ENCODE results near the gene TMEM222.

TMEM222 gene

GRCh38 chr1:27349784-27350662, 28.1 kb downstream of the TMEM222 start:
- Histone ChIP-seq H3K4me1 (ENCODE audit: control insufficient read depth in 1 of 2, insufficient read depth in 2 of 2, low read length in 2 of 2) (peaks cover 18 to 25% of the 10 kb centered on the region in 2 donors), H3K36me3 (ENCODE audit: control insufficient read depth in 1 of 2, insufficient read depth in 2 of 2, low read length in 2 of 2) (peaks cover 0 to 2% of the 10 kb centered on the region in 2 donors), H3K4me3 (ENCODE audit: low read depth in 1 of 2, low read length in 2 of 2) (peak overlapping the region; percentile 54 to 60), H3K9me3 (ENCODE audit: control insufficient read depth in 1 of 2, low read length in 2 of 2) (no peaks in the 10 kb centered on the region), H3K27ac (ENCODE audit: low read depth, low read length) (no peak overlapping the region), H3K27me3 (ENCODE audit: control insufficient read depth in 1 of 2, insufficient read depth in 2 of 2, low read length in 2 of 2) (peaks cover 0 to 4% of the 10 kb centered on the region in 2 donors), H3K9ac (ENCODE audit: low read depth in 1 of 2, low read length in 2 of 2) (no peak overlapping the region)

DNA sequence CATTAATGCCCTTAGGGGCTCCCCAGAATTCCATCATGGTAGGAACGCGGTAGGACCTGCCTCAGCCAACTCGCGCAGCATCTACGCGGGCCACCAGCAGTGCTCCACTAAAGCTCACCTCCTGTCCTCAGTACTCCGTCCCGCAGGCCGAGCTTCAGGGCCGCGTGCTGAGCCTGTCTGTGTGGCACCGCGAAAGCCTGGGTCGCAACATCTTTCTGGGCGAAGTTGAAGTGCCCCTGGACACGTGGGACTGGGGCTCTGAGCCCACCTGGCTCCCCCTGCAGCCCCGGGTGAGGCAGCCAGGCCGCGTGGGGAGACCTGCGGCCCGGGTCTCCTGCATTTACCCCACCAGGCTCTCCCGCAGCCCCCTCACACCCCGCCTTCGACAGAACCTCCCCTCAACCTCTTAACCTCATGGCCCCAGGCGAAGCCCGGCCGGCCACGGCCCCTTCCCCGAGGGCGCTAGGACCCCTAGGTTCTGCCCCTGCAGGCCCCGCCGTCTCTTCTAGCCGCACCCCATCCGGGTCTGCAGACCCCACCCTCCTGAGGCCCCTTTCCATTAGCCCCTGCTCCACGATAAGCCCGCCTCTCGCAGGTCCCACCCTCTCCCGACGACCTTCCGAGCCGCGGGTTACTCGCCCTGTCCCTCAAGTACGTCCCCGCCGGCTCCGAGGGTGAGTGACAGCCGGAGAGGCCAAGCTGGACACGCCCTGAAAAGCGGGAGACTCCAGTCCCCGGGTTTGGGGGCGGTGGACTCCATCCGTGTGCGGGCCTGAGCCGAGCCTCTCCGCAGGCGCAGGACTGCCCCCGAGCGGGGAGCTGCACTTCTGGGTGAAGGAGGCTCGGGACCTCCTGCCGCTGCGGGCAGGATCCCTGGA, 28.9 kb downstream of the TMEM222 start:
- Histone ChIP-seq H3K27me3 (ENCODE audit: control insufficient read depth in 1 of 2, insufficient read depth in 2 of 2, low read length in 2 of 2) (peaks cover 0 to 4% of the 10 kb centered on the region in 2 donors), H3K4me1 (ENCODE audit: control insufficient read depth in 1 of 2, insufficient read depth in 2 of 2, low read length in 2 of 2) (peaks cover 18 to 25% of the 10 kb centered on the region in 2 donors), H3K9me3 (ENCODE audit: control insufficient read depth in 1 of 2, low read length in 2 of 2) (no peaks in the 10 kb centered on the region), H3K9ac (ENCODE audit: low read depth in 1 of 2, low read length in 2 of 2) (peak overlapping the region in 1 of 2 donors; percentile 43), H3K27ac (ENCODE audit: low read depth, low read length) (no peak overlapping the region), H3K36me3 (ENCODE audit: control insufficient read depth in 1 of 2, insufficient read depth in 2 of 2, low read length in 2 of 2) (peaks cover 0 to 7% of the 10 kb centered on the region in 2 donors), H3K4me3 (ENCODE audit: low read depth in 1 of 2, low read length in 2 of 2) (peak overlapping the region; percentile 30 to 54)

- H3K36me3 ChIP-seq (ENCODE audit: control insufficient read depth in 1 of 2, insufficient read depth in 2 of 2, low read length in 2 of 2), result peaks cover 0 to 11% of the 10 kb centered on the region in 2 donors
- peak overlapping the region in 1 of 2 donors; percentile 43 for H3K9ac ChIP-seq (ENCODE audit: low read depth in 1 of 2, low read length in 2 of 2)
- peak overlapping the region; percentile 30 to 54 for H3K4me3 ChIP-seq (ENCODE audit: low read depth in 1 of 2, low read length in 2 of 2)
- peaks cover 0 to 4% of the 10 kb centered on the region in 2 donors for H3K27me3 ChIP-seq (ENCODE audit: control insufficient read depth in 1 of 2, insufficient read depth in 2 of 2, low read length in 2 of 2)
- H3K4me1 ChIP-seq (ENCODE audit: control insufficient read depth in 1 of 2, insufficient read depth in 2 of 2, low read length in 2 of 2), result peaks cover 19 to 25% of the 10 kb centered on the region in 2 donors
- H3K9me3 ChIP-seq (ENCODE audit: control insufficient read depth in 1 of 2, low read length in 2 of 2), result no peaks in the 10 kb centered on the region
- H3K27ac ChIP-seq (ENCODE audit: low read depth, low read length), result no peak overlapping the region
Observed at GRCh38 chr1:27351541-27352107, 29.7 kb downstream of the TMEM222 start.

GRCh38 chr1:27353166-27353565, 31.2 kb downstream of the TMEM222 start:
- peaks cover 0 to 4% of the 10 kb centered on the region in 2 donors for H3K27me3 ChIP-seq (ENCODE audit: control insufficient read depth in 1 of 2, insufficient read depth in 2 of 2, low read length in 2 of 2)
- peaks cover 0 to 11% of the 10 kb centered on the region in 2 donors for H3K36me3 ChIP-seq (ENCODE audit: control insufficient read depth in 1 of 2, insufficient read depth in 2 of 2, low read length in 2 of 2)
- no peak overlapping the region for H3K4me3 ChIP-seq (ENCODE audit: low read depth in 1 of 2, low read length in 2 of 2)
- H3K9ac ChIP-seq (ENCODE audit: low read depth in 1 of 2, low read length in 2 of 2), result no peak overlapping the region
- H3K4me1 ChIP-seq (ENCODE audit: control insufficient read depth in 1 of 2, insufficient read depth in 2 of 2, low read length in 2 of 2), result peaks cover 27 to 36% of the 10 kb centered on the region in 2 donors
- no peaks in the 10 kb centered on the region for H3K9me3 ChIP-seq (ENCODE audit: control insufficient read depth in 1 of 2, low read length in 2 of 2)
- H3K27ac ChIP-seq (ENCODE audit: low read depth, low read length), result no peak overlapping the region

GRCh38 chr1:27353629-27354028, 31.7 kb downstream of the TMEM222 start:
- H3K27ac ChIP-seq (ENCODE audit: low read depth, low read length), result no peak overlapping the region
- H3K9me3 ChIP-seq (ENCODE audit: control insufficient read depth in 1 of 2, low read length in 2 of 2), result no peaks in the 10 kb centered on the region
- no peak overlapping the region for H3K9ac ChIP-seq (ENCODE audit: low read depth in 1 of 2, low read length in 2 of 2)
- no peak overlapping the region for H3K4me3 ChIP-seq (ENCODE audit: low read depth in 1 of 2, low read length in 2 of 2)
- peaks cover 27 to 36% of the 10 kb centered on the region in 2 donors for H3K4me1 ChIP-seq (ENCODE audit: control insufficient read depth in 1 of 2, insufficient read depth in 2 of 2, low read length in 2 of 2)
- peaks cover 0 to 11% of the 10 kb centered on the region in 2 donors for H3K36me3 ChIP-seq (ENCODE audit: control insufficient read depth in 1 of 2, insufficient read depth in 2 of 2, low read length in 2 of 2)
- H3K27me3 ChIP-seq (ENCODE audit: control insufficient read depth in 1 of 2, insufficient read depth in 2 of 2, low read length in 2 of 2), result peaks cover 0 to 4% of the 10 kb centered on the region in 2 donors

DNA sequence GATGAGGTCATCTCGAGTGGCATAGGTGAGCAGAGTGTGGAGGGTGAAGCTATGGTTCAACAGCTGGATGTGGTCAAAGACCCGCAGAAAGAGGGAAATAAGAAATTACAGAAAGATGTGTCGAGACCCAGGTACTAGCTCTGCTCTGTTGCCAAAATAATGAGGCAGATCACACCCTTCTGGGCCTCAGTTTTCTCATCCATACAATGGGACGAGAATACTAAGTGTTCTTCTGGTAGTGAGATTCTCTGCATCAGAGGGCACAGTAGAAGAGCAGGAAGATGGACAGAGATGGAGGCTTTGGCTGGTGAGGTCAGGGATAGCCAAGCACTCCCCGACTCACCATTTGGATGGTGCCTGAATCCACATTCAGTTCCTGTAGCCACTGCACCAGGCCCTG, 33.7 kb downstream of the TMEM222 start:
- Histone ChIP-seq H3K27ac (ENCODE audit: low read depth, low read length) (no peak overlapping the region), H3K27me3 (ENCODE audit: control insufficient read depth in 1 of 2, insufficient read depth in 2 of 2, low read length in 2 of 2) (no peaks in the 10 kb centered on the region), H3K4me1 (ENCODE audit: control insufficient read depth in 1 of 2, insufficient read depth in 2 of 2, low read length in 2 of 2) (peaks cover 19 to 27% of the 10 kb centered on the region in 2 donors), H3K36me3 (ENCODE audit: control insufficient read depth in 1 of 2, insufficient read depth in 2 of 2, low read length in 2 of 2) (peaks cover 0 to 11% of the 10 kb centered on the region in 2 donors), H3K4me3 (ENCODE audit: low read depth in 1 of 2, low read length in 2 of 2) (no peak overlapping the region), H3K9ac (ENCODE audit: low read depth in 1 of 2, low read length in 2 of 2) (no peak overlapping the region), H3K9me3 (ENCODE audit: control insufficient read depth in 1 of 2, low read length in 2 of 2) (no peaks in the 10 kb centered on the region)

GRCh38 chr1:27356277-27356618, 34.3 kb downstream of the TMEM222 start:
- Histone ChIP-seq H3K27me3 (ENCODE audit: control insufficient read depth in 1 of 2, insufficient read depth in 2 of 2, low read length in 2 of 2) (no peaks in the 10 kb centered on the region), H3K4me3 (ENCODE audit: low read depth in 1 of 2, low read length in 2 of 2) (peak overlapping the region in 1 of 2 donors; percentile 16), H3K36me3 (ENCODE audit: control insufficient read depth in 1 of 2, insufficient read depth in 2 of 2, low read length in 2 of 2) (peaks cover 0 to 13% of the 10 kb centered on the region in 2 donors), H3K9ac (ENCODE audit: low read depth in 1 of 2, low read length in 2 of 2) (no peak overlapping the region), H3K4me1 (ENCODE audit: control insufficient read depth in 1 of 2, insufficient read depth in 2 of 2, low read length in 2 of 2) (peaks cover 15 to 22% of the 10 kb centered on the region in 2 donors), H3K27ac (ENCODE audit: low read depth, low read length) (no peak overlapping the region), H3K9me3 (ENCODE audit: control insufficient read depth in 1 of 2, low read length in 2 of 2) (no peaks in the 10 kb centered on the region)

DNA sequence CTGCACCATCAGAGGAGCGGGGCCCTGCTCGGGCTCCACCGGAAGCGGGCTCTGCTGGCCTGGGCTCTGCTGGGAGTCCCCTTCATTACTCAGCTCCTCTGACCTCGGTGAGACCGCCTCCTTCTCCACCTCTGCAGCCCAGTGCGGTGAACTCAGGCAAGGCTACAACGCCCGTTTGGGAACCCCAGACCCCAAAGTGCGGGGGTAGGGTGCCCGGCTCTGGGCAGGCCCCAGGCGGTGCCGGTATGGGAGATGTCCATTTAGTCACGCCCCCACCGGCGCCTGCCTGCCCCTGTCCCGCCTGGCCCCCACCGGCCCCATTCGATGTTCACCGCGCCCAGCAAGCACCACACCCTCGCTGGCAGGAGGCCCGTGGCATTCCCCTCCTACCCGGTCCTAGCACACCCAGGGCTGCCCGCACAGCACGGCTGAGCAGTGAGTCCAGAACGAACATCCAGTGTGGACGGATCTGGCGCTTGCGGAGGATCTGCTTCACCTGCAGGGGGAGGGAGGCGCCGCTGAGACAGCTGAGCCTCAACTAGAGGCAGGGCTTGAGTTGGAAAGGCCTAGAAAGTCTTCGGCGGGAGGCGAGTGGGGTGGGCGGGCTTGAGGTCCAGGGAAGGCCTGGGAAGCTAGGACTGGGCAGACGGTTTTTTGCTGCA, 34.8 kb downstream of the TMEM222 start:
- Histone ChIP-seq H3K4me3 (ENCODE audit: low read depth in 1 of 2, low read length in 2 of 2) (peak overlapping the region; percentile 66 to 67), H3K27me3 (ENCODE audit: control insufficient read depth in 1 of 2, insufficient read depth in 2 of 2, low read length in 2 of 2) (no peaks in the 10 kb centered on the region), H3K4me1 (ENCODE audit: control insufficient read depth in 1 of 2, insufficient read depth in 2 of 2, low read length in 2 of 2) (peaks cover 15 to 17% of the 10 kb centered on the region in 2 donors), H3K9me3 (ENCODE audit: control insufficient read depth in 1 of 2, low read length in 2 of 2) (no peaks in the 10 kb centered on the region), H3K27ac (ENCODE audit: low read depth, low read length) (no peak overlapping the region), H3K9ac (ENCODE audit: low read depth in 1 of 2, low read length in 2 of 2) (peak overlapping the region in 1 of 2 donors; percentile 60), H3K36me3 (ENCODE audit: control insufficient read depth in 1 of 2, insufficient read depth in 2 of 2, low read length in 2 of 2) (peaks cover 0 to 15% of the 10 kb centered on the region in 2 donors)

GRCh38 chr1:27357281-27358037, 35.5 kb downstream of the TMEM222 start:
- no peak overlapping the region for H3K27ac ChIP-seq (ENCODE audit: low read depth, low read length)
- peaks cover 15 to 17% of the 10 kb centered on the region in 2 donors for H3K4me1 ChIP-seq (ENCODE audit: control insufficient read depth in 1 of 2, insufficient read depth in 2 of 2, low read length in 2 of 2)

More at GRCh38 chr1:27357281-27358037, 35.5 kb downstream of the TMEM222 start:
- Histone ChIP-seq H3K27me3 (ENCODE audit: control insufficient read depth in 1 of 2, insufficient read depth in 2 of 2, low read length in 2 of 2) (no peaks in the 10 kb centered on the region), H3K9me3 (ENCODE audit: control insufficient read depth in 1 of 2, low read length in 2 of 2) (no peaks in the 10 kb centered on the region), H3K9ac (ENCODE audit: low read depth in 1 of 2, low read length in 2 of 2) (peak overlapping the region in 1 of 2 donors; percentile 60), H3K36me3 (ENCODE audit: control insufficient read depth in 1 of 2, insufficient read depth in 2 of 2, low read length in 2 of 2) (peaks cover 0 to 20% of the 10 kb centered on the region in 2 donors), H3K4me3 (ENCODE audit: low read depth in 1 of 2, low read length in 2 of 2) (peak overlapping the region; percentile 66 to 67)
